ENCODE results near the gene CORO2A. TPM values are rescaled to one million over a fixed set of nuclear protein-coding genes. Genes with fewer than 3 reads are reported as not detected.

CORO2A gene
- total and polyA plus RNA-seq, 2 of the 13 experiments (the other 11 are each of a cell fraction or from before 2014, with no cell fraction given): 14.4 to 15.3 TPM

GRCh38 chr9:98192503-98193335 is at the start of gene CORO2A (continued):
- TF ChIP-seq CAMTA2 (CRISPR knock-in tag; IDR thresholded peaks at IDR 0.05; ENCODE audit: borderline replicate concordance) (no peak), TMF1 (CRISPR knock-in tag; IDR thresholded peaks at IDR 0.05; ENCODE audit: low read depth) (no peak), ZNF430 (CRISPR knock-in tag; IDR thresholded peaks at IDR 0.05) (no peak), ZNF580 (CRISPR knock-in tag; IDR thresholded peaks at IDR 0.05; ENCODE audit: borderline replicate concordance, low read depth) (peak; percentile 78; the same call in 1 of the 2 replicates), KDM6A (CRISPR knock-in tag; IDR thresholded peaks at IDR 0.05; ENCODE audit: low read depth) (no peak), ZSCAN31 (CRISPR knock-in tag; IDR thresholded peaks at IDR 0.05; ENCODE audit: low read depth) (0 out of 2 replicates have a peak, but pooled peaks have one; percentile 30), NKX3-1 (CRISPR knock-in tag; IDR thresholded peaks at IDR 0.05) (no peak), ZNF674 (CRISPR knock-in tag; IDR thresholded peaks at IDR 0.05; ENCODE audit: low read depth) (0 out of 2 replicates have a peak, but pooled peaks have one; percentile 53), TBP (CRISPR knock-in tag; IDR thresholded peaks at IDR 0.05) (no peak), FOSL2 (CRISPR knock-in tag; IDR thresholded peaks at IDR 0.05) (no peak), ZNF670 (CRISPR knock-in tag; IDR thresholded peaks at IDR 0.05; ENCODE audit: borderline replicate concordance) (0 out of 2 replicates have a peak, but pooled peaks have one; percentile 42), TRAFD1 (CRISPR knock-in tag; IDR thresholded peaks at IDR 0.05; ENCODE audit: borderline replicate concordance) (no peak), BCLAF1 (IDR thresholded peaks at IDR 0.05) (no peak), KDM5A (IDR thresholded peaks at IDR 0.05; ENCODE audit: borderline replicate concordance, low read length) (peak; percentile 25; the same call in 1 of the 2 replicates), SOX13 (IDR thresholded peaks at IDR 0.05) (no peak), SOX13 (CRISPR knock-in tag; conservative IDR thresholded peaks at IDR 0.05 in 1 of 2, IDR thresholded peaks at IDR 0.05 in 1 of 2) (peak in 1 of 2 experiments; percentile 47; a peak in 1 of 4 replicates), ZNF737 (CRISPR knock-in tag; IDR thresholded peaks at IDR 0.05; ENCODE audit: borderline replicate concordance) (no peak), ZNF550 (CRISPR knock-in tag; IDR thresholded peaks at IDR 0.05; ENCODE audit: borderline replicate concordance) (peak; percentile 52; the same call in 1 of the 2 replicates), FLYWCH1 (CRISPR knock-in tag; IDR thresholded peaks at IDR 0.05) (no peak), ZNF20 (CRISPR knock-in tag; IDR thresholded peaks at IDR 0.05) (no peak), KMT2A (CRISPR knock-in tag; IDR thresholded peaks at IDR 0.05) (peak; percentile 65; the same call in 1 of the 2 replicates), ZNF276 (CRISPR knock-in tag; IDR thresholded peaks at IDR 0.05; ENCODE audit: low read depth) (no peak)

All from HepG2 (cell line).